OCI-LY7 (cell line): ENCODE data around the gene INHBB. TPM values are rescaled to one million over a fixed set of nuclear protein-coding genes. Genes with fewer than 3 reads are reported as not detected.

Source experiments
- BruUV-seq: library from RNA; stranded (reverse); fragments of 400-500 nt; replicated peaks from 2 replicates; lab custom pipeline; 2021; lab: Mats Ljungman, UMichigan
- CTCF ChIA-PET: fragments of 300-600 bp; sonication (Branson Sonifier 250); formaldehyde crosslinking; loops from one replicate; lab custom pipeline; 2022; ENCODE audit warnings: antibody characterized with exemption; ENCODE audit not compliant: unreplicated experiment; lab: Charles Lee
- POLR2A ChIA-PET: fragments of 300-600 bp; sonication (Branson Sonifier 250); formaldehyde crosslinking; loops from one replicate; lab custom pipeline; 2022; ENCODE audit warnings: antibody characterized with exemption; lab: Charles Lee
- DNase-seq: peaks from one replicate; pipeline ENCODE4 v3.0.0-alpha.2; 2015; ENCODE audit warnings: low spot score
- H2AFZ ChIP-seq: fragments of 200-600 bp; sonication (generic), shearing (Covaris generic); 2 replicates; pipeline ENCODE4 v1.6.1; 2014; ENCODE audit warnings: mild to moderate bottlenecking, antibody characterized with exemption, low read length, moderate library complexity
- H3K27ac ChIP-seq: fragments of 200-600 bp; sonication (generic); 2 replicates; pipeline ENCODE4 v1.5.1; 2014; ENCODE audit warnings: mixed run types, low read depth, mild to moderate bottlenecking, moderate library complexity, low read length, inconsistent platforms; ENCODE audit not compliant: poor library complexity, severe bottlenecking
- H3K36me3 ChIP-seq: fragments of 200-600 bp; sonication (generic); 2 replicates; pipeline ENCODE4 v1.6.1; 2014; ENCODE audit warnings: mild to moderate bottlenecking, antibody characterized with exemption, low read length, moderate library complexity, mixed read lengths; ENCODE audit not compliant: insufficient read depth
- H3K4me1 ChIP-seq: fragments of 200-600 bp; sonication (generic); 2 replicates; pipeline ENCODE4 v1.5.1; 2014; ENCODE audit warnings: mild to moderate bottlenecking, low read length; ENCODE audit not compliant: insufficient read depth, poor library complexity, severe bottlenecking
- H3K4me2 ChIP-seq: fragments of 200-600 bp; sonication (generic); 2 replicates; pipeline ENCODE4 v1.6.1; 2014; ENCODE audit warnings: mild to moderate bottlenecking, low read length
- H3K4me3 ChIP-seq: fragments of 200-600 bp; sonication (generic); 2 replicates; pipeline ENCODE4 v1.5.1; 2014; ENCODE audit warnings: mild to moderate bottlenecking, low read depth, low read length; ENCODE audit not compliant: poor library complexity, severe bottlenecking
- H3K79me2 ChIP-seq: fragments of 200-600 bp; sonication (generic); 2 replicates; pipeline ENCODE4 v1.6.1; 2016; ENCODE audit warnings: low read depth, mild to moderate bottlenecking, low read length, moderate library complexity, mixed read lengths; ENCODE audit not compliant: insufficient read depth
- H3K9me2 ChIP-seq: fragments of 200-600 bp; sonication (generic); 2 replicates; pipeline ENCODE4 v1.6.1; 2016; ENCODE audit warnings: mild to moderate bottlenecking, low read length, mixed read lengths; ENCODE audit not compliant: insufficient read depth
- H3K9me3 ChIP-seq: fragments of 200-600 bp; sonication (generic); 2 replicates; pipeline ENCODE4 v1.6.1; 2014; ENCODE audit warnings: mild to moderate bottlenecking, mixed run types, low read length, mixed read lengths
- H4K20me1 ChIP-seq: fragments of 200-600 bp; sonication (generic); 2 replicates; pipeline ENCODE4 v1.6.1; 2014; ENCODE audit warnings: mild to moderate bottlenecking, antibody characterized with exemption, low read length, moderate library complexity, mixed read lengths; ENCODE audit not compliant: insufficient read depth
- CTCF ChIP-seq: fragments of 200-600 bp; sonication (generic); conservative IDR thresholded peaks from 2 replicates; pipeline ENCODE4 v1.5.1; 2014; ENCODE audit warnings: mild to moderate bottlenecking, antibody characterized with exemption, low read length, moderate library complexity, mixed read lengths
- EZH2phosphoT487 ChIP-seq: fragments of 200-600 bp; sonication (generic); IDR thresholded peaks from 2 replicates; pipeline ENCODE4 v1.6.1; 2018; ENCODE audit warnings: low read depth, borderline replicate concordance, mild to moderate bottlenecking, mixed run types, antibody characterized with exemption, low read length, moderate library complexity, mixed read lengths
- intact Hi-C: fragments of 100-400 bp; cut with micrococcal nuclease; formaldehyde crosslinking; loops from one replicate; pipeline ENCODE4 v1.10.0; 2022; ENCODE audit not compliant: unreplicated experiment
- total RNA-seq, 2 experiments: library from RNA; depleted of rRNA in 1 of 2; stranded (reverse); fragments of >200 nt in 1 of 2; shearing (Covaris generic) in 1 of 2; gene quantifications; 2 replicates each; pipeline ENCODE4 v1.2.3, GENCODE V29; 2014 to 2022

INHBB gene
- total RNA-seq, 2 experiments from 2014 or later, result not detected

DNA sequence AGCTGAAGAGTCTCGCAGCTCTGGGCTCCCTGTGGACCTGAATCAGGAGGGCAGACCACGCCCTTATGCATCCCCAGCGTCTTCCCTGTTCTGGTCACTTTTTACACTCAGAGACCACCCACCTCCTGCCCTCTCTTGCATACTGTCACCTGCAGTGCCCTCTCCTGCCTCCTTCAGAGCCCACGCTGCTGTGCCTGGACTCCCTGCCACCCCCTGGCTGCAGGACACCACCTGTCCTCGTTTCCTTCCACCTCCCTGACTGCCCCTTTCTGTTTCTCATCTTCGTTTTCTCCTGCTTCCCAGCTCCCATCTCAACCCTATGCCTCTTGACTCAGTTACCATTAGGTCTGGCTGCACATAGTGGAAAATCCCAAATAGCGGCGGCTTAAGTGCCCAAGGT is 9.2 kb upstream of the INHBB start:
- H3K27ac ChIP-seq, result no peak overlapping the region
- intact Hi-C loops, result no loop called here
- H3K4me3 ChIP-seq, result no peak overlapping the region
- H4K20me1 ChIP-seq, result no peaks in the 10 kb centered on the region
- H3K9me3 ChIP-seq, result no peaks in the 10 kb centered on the region
- DNase-seq, result no peak
- POLR2A ChIA-PET, result no interaction called here
- H3K36me3 ChIP-seq, result no peaks in the 10 kb centered on the region
- no peaks in the 10 kb centered on the region for H3K9me2 ChIP-seq
- H2AFZ ChIP-seq, result no peak overlapping the region
- no peak for TF ChIP-seq CTCF
- TF ChIP-seq EZH2phosphoT487, result no peak
- no peaks in the 10 kb centered on the region for H3K79me2 ChIP-seq
- H3K4me1 ChIP-seq, result no peaks in the 10 kb centered on the region
- CTCF ChIA-PET, result no interaction called here
- no TSS peak for BruUV-seq
- no peak overlapping the region for H3K4me2 ChIP-seq

- no peaks in the 10 kb centered on the region for H4K20me1 ChIP-seq
- no peak overlapping the region for H3K4me3 ChIP-seq
- H3K4me2 ChIP-seq, result no peak overlapping the region
- no peaks in the 10 kb centered on the region for H3K79me2 ChIP-seq
- no peak overlapping the region for H2AFZ ChIP-seq
- TF ChIP-seq EZH2phosphoT487, result no peak
- TF ChIP-seq CTCF, result no peak
- CTCF ChIA-PET, result no interaction called here
- intact Hi-C loops, result no loop called here
- H3K9me3 ChIP-seq, result no peaks in the 10 kb centered on the region
- no peak for DNase-seq
- no peak overlapping the region for H3K27ac ChIP-seq
- POLR2A ChIA-PET, result no interaction called here
- H3K9me2 ChIP-seq, result no peaks in the 10 kb centered on the region
- H3K4me1 ChIP-seq, result no peaks in the 10 kb centered on the region
- BruUV-seq, result no TSS peak
- H3K36me3 ChIP-seq, result no peaks in the 10 kb centered on the region
These were observed 7.9 kb upstream of the INHBB start for GRCh38 chr2:120338015-120338414.

DNA sequence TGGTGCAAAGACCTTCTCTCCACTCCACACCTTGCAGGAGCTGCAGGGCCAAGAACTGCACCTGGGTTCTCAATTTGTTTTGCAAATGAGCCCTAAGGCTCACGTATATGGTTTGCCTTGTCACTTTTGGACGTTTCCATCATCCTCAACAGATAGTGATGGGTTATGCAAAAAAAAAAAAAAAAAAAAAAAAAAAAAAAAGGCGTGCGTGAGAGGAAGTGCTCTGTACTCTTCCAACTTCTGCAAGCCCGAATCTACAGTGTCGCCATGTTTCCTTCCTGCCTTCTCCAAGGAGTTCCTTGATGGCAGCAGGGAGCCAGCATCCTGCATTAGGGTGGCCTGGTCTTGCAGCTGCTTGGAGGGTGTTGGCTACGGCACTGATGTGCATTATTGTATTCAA is 4.0 kb upstream of the INHBB start:
- Histone ChIP-seq H3K4me1 (no peaks in the 10 kb centered on the region), H3K4me3 (no peak overlapping the region), H3K9me2 (no peaks in the 10 kb centered on the region), H3K36me3 (no peaks in the 10 kb centered on the region), H4K20me1 (no peaks in the 10 kb centered on the region), H3K27ac (no peak overlapping the region), H3K9me3 (no peaks in the 10 kb centered on the region), H3K79me2 (no peaks in the 10 kb centered on the region), H3K4me2 (no peak overlapping the region), H2AFZ (no peak overlapping the region)
- ChIA-PET POLR2A (no interaction called here), CTCF (interaction anchor here (1.2 kb wide), 1 partner anchor 25 kb away, joined by 3 read pairs; no protein-coding TSS in a partner anchor)
- intact Hi-C loops, result loop anchor here (5.0 kb wide), 1 partner anchor 335 kb away; no protein-coding TSS in a partner anchor
- TF ChIP-seq EZH2phosphoT487 (no peak), CTCF (no peak)
- BruUV-seq, result no TSS peak
- DNase-seq, result no peak
